IPS DF 6.9 (cell line): ENCODE measurements around the gene RFX1.
"Not testable (repeated sequence)": the region's sequence is repeated elsewhere in the genome, so short reads cannot be mapped to it uniquely, and the experiment has no call there.

Source experiments
- DNase-seq: peaks from one replicate; pipeline ENCODE4 v3.0.0-alpha.2; 2013; ENCODE audit warnings: low read depth, low spot score
- H3K27ac ChIP-seq: one replicate; pipeline ENCODE4 v1.5.1; 2013; ENCODE audit warnings: low read length, control low read depth
- H3K27me3 ChIP-seq: 2 replicates; pipeline ENCODE4 v1.6.1; 2013; ENCODE audit warnings: mild to moderate bottlenecking, low read length; ENCODE audit not compliant: control insufficient read depth, insufficient read depth
- H3K36me3 ChIP-seq: 2 replicates; pipeline ENCODE4 v1.6.1; 2013; ENCODE audit warnings: low read length; ENCODE audit not compliant: control insufficient read depth, insufficient read depth
- H3K4me1 ChIP-seq: 2 replicates; pipeline ENCODE4 v1.6.1; 2013; ENCODE audit warnings: low read length; ENCODE audit not compliant: control insufficient read depth, insufficient read depth
- H3K4me3 ChIP-seq: 2 replicates; pipeline ENCODE4 v1.5.1; 2013; ENCODE audit warnings: mild to moderate bottlenecking, low read length
- H3K9me3 ChIP-seq: 2 replicates; pipeline ENCODE4 v1.6.1; 2013; ENCODE audit warnings: low read length, inconsistent platforms; ENCODE audit not compliant: control insufficient read depth, insufficient read depth
- WGBS: extraction: QIAGEN DNeasy Blood & Tissue Kit; methylation state at CpG from one replicate; pipeline ENCODE4 v1.1.7; 2013; ENCODE audit warnings: mixed read lengths, missing lambda C conversion rate; ENCODE audit not compliant: insufficient read length, insufficient coverage; 5-methylcytosine and 5-hydroxymethylcytosine counted together

RFX1 gene

GRCh38 chr19:14028901-14029300 is 22.8 kb upstream of the RFX1 start:
- no peak for DNase-seq
- no peaks in the 10 kb centered on the region for H3K27me3 ChIP-seq
- no CpG with 5 or more reads among the region's 4 CpGs for WGBS
- no peaks in the 10 kb centered on the region; the same call in 1 of the 2 replicates for H3K4me1 ChIP-seq
- H3K4me3 ChIP-seq, result no peak overlapping the region
- H3K9me3 ChIP-seq, result no peaks in the 10 kb centered on the region
- no peaks in the 10 kb centered on the region for H3K36me3 ChIP-seq
- H3K27ac ChIP-seq, result no peak overlapping the region

- Histone ChIP-seq H3K4me1 (no peaks in the 10 kb centered on the region; the same call in 1 of the 2 replicates), H3K9me3 (no peaks in the 10 kb centered on the region), H3K27ac (no peak within 1 kb of the TSS), H3K27me3 (no peaks in the 10 kb centered on the region), H3K36me3 (no peaks in the 10 kb centered on the region), H3K4me3 (no peak within 1 kb of the TSS)
- no CpG with 5 or more reads among the region's 24 CpGs for WGBS
- no peak for DNase-seq
Observed at GRCh38 chr19:14027856-14028450, 21.8 kb upstream of the RFX1 start, which contains the start of gene RLN3. Gene RLN3, plus strand, starts transcription at chr19:14028148. Its CDS starts 57 bp downstream, at chr19:14028205.

- not testable (repeated sequence) for H3K4me3 ChIP-seq, H3K27me3 ChIP-seq, H3K27ac ChIP-seq, H3K9me3 ChIP-seq, H3K4me1 ChIP-seq, H3K36me3 ChIP-seq, DNase-seq
- no CpG with 5 or more reads among the region's 5 CpGs for WGBS
Observed at GRCh38 chr19:14026652-14027192, 20.6 kb upstream of the RFX1 start.

DNA sequence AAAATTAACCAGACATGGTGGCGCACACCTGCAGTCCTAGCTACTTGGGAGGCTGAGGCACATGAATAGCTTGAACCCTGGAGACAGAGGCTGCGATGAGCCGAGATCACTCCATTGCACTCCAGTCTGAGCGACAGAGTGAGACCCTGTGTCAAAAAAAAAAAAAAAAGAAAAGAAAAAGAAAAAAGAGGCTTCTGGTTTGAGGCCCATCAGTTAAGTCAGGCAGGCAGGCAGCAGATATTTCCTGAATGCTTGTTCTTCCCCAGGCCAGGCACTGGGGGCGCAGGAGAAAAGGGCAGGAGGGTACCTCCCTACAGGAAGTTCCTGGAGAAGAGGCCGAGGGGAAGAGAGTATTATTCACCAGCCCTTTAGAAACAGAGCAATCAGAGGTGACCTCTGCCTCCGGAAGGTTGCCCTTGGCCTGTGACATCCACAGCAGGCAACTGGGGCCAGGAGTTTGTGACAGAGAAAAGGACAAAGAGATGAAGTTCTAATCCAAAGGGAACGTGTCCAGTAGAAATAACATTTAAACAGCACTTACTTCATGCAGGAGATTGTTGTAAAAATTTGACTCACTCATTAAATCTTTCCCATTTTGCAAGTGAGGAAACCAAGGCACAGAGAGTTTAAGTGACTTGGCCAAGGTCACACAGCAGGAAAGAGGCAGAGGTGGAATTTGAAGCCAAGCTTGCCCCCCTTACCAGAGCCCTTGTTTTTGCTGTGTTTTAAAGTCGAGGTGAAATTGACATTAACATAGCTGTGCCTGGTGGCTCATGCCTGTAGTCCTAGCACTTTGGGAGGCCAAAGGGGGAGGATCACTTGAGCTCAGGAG is 17.5 kb upstream of the RFX1 start:
- Histone ChIP-seq H3K4me1 (no peaks in the 10 kb centered on the region), H3K27me3 (no peaks in the 10 kb centered on the region), H3K36me3 (no peaks in the 10 kb centered on the region), H3K4me3 (no peak overlapping the region), H3K27ac (no peak overlapping the region), H3K9me3 (no peaks in the 10 kb centered on the region)
- no peak for DNase-seq
- no CpG with 5 or more reads among the region's 9 CpGs for WGBS

- H3K4me3 ChIP-seq, result no peak overlapping the region
- H3K27ac ChIP-seq, result no peak overlapping the region
- no peaks in the 10 kb centered on the region for H3K27me3 ChIP-seq
- no CpG with 5 or more reads among the region's 4 CpGs for WGBS
- H3K9me3 ChIP-seq, result no peaks in the 10 kb centered on the region
- H3K36me3 ChIP-seq, result no peaks in the 10 kb centered on the region
- no peak for DNase-seq
- H3K4me1 ChIP-seq, result no peaks in the 10 kb centered on the region
Observed at GRCh38 chr19:14022469-14022868, 16.3 kb upstream of the RFX1 start.

GRCh38 chr19:14021474-14021873 is 15.4 kb upstream of the RFX1 start:
- DNase-seq, result no peak
- Histone ChIP-seq H3K4me1 (no peaks in the 10 kb centered on the region), H3K9me3 (no peaks in the 10 kb centered on the region), H3K27me3 (no peaks in the 10 kb centered on the region), H3K36me3 (no peaks in the 10 kb centered on the region), H3K4me3 (no peak overlapping the region), H3K27ac (no peak overlapping the region)
- no CpG with 5 or more reads among the region's 5 CpGs for WGBS

- not testable (repeated sequence) for H3K36me3 ChIP-seq, DNase-seq, H3K4me3 ChIP-seq, H3K27me3 ChIP-seq, H3K4me1 ChIP-seq, H3K9me3 ChIP-seq, H3K27ac ChIP-seq
- no CpG with 5 or more reads among the region's 3 CpGs for WGBS
Observed at GRCh38 chr19:14019739-14020138, 13.6 kb upstream of the RFX1 start.

DNA sequence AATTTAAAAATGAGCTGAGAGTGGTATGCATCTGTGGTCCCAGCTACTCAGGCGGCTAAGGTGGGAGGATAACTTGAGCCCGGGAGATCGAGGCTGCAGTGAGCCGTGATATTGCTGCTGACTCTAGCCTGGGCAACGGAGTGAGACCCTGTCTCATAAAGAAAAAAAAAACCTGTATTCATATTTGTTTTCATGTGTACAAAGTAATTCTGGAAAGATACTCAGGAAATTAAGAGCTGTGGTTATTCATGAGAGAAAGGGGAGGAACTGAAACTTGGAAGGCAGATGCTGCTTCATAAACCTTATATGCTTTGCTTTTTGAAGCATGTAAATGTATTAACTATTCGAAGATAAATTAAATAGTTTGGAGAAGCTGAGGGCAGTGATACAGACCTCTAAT is 13.0 kb upstream of the RFX1 start:
- Histone ChIP-seq H3K9me3 (no peaks in the 10 kb centered on the region), H3K27ac (no peak overlapping the region), H3K27me3 (no peaks in the 10 kb centered on the region), H3K4me1 (no peaks in the 10 kb centered on the region), H3K36me3 (no peaks in the 10 kb centered on the region), H3K4me3 (no peak overlapping the region)
- no peak for DNase-seq
- no CpG with 5 or more reads among the region's 6 CpGs for WGBS

DNA sequence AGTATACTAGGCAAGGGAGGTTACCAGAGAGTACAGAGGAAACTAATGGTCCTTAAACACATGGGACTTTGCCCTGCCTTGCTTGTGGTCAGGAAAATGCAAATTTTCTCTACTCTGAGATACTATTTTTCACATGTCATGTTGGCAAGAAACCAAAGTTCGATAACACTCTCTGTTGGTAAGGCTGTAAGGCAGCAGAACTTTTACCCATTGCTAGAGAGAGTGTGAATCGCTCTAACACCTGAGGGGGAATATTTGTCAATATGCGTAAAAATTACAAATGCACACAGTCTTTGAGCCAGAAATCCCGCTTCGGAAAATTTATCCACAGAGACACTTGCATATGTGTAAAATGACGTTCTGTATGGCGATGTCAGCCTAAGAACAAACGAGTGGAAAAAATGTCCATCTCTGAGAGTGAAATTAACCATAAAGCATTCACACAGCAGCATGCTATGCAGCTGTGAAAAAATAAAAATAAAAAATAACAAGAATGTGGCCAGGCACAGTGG is 9.5 kb upstream of the RFX1 start:
- DNase-seq, result no peak
- no peak overlapping the region for H3K27ac ChIP-seq
- H3K36me3 ChIP-seq, result no peaks in the 10 kb centered on the region
- no peak overlapping the region for H3K4me3 ChIP-seq
- no CpG with 5 or more reads among the region's 8 CpGs for WGBS
- no peaks in the 10 kb centered on the region for H3K9me3 ChIP-seq
- H3K4me1 ChIP-seq, result no peaks in the 10 kb centered on the region
- no peaks in the 10 kb centered on the region for H3K27me3 ChIP-seq

GRCh38 chr19:14012378-14012915 is 6.3 kb upstream of the RFX1 start:
- no peak for DNase-seq
- Histone ChIP-seq H3K36me3 (no peaks in the 10 kb centered on the region), H3K4me3 (no peak overlapping the region), H3K4me1 (no peaks in the 10 kb centered on the region), H3K27me3 (no peaks in the 10 kb centered on the region), H3K27ac (no peak overlapping the region), H3K9me3 (no peaks in the 10 kb centered on the region)
- no CpG with 5 or more reads among the region's 2 CpGs for WGBS
